GM18499 (cell line): ENCODE results near the gene TULP3.
A peak's percentile ranks its signal among the peaks of the same experiment; 100 is the strongest.
"Not testable (repeated sequence)": the region's sequence is repeated elsewhere in the genome, so short reads cannot be mapped to it uniquely, and the experiment has no call there.

ENCODE experiments used
- ATAC-seq: cut with Tn5 transposase; IDR thresholded peaks from one replicate; pipeline ENCODE4 v1.9.1; 2021; ENCODE audit warnings: moderate number of reproducible peaks; ENCODE audit not compliant: insufficient read depth, unreplicated experiment

TULP3 gene

GRCh38 chr12:2890388-2891239, at the start of gene TULP3:
TSS of gene TULP3 (plus strand) at chr12:2890891. CDS start at chr12:2890948, 57 bp downstream.
- peak; percentile 86 for ATAC-seq

GRCh38 chr12:2841056-2841650, 49.5 kb upstream of the TULP3 start:
- no peak for ATAC-seq

- no peak for ATAC-seq
These were observed 47.7 kb upstream of the TULP3 start for GRCh38 chr12:2842948-2843347.

- no peak for ATAC-seq
These were observed 45.9 kb upstream of the TULP3 start for GRCh38 chr12:2844786-2845185.

- no peak for ATAC-seq
These were observed 45.4 kb upstream of the TULP3 start for GRCh38 chr12:2845280-2845679.

- ATAC-seq = no peak
These were observed 38.8 kb upstream of the TULP3 start for GRCh38 chr12:2851931-2852330.

GRCh38 chr12:2853626-2854025, 37.1 kb upstream of the TULP3 start:
- ATAC-seq = no peak

GRCh38 chr12:2854669-2855453, 35.8 kb upstream of the TULP3 start:
- ATAC-seq = no peak

- no peak for ATAC-seq
These were observed 35.1 kb upstream of the TULP3 start for GRCh38 chr12:2855546-2855945.

GRCh38 chr12:2856051-2856450, 34.6 kb upstream of the TULP3 start:
- ATAC-seq = no peak

- ATAC-seq = no peak
These were observed 33.7 kb upstream of the TULP3 start, which contains the start of gene TEX52 for GRCh38 chr12:2857021-2857431. TSS of gene TEX52 (minus strand) at chr12:2857039. CDS start at chr12:2857026, 13 bp downstream.

GRCh38 chr12:2857576-2857975, 33.1 kb upstream of the TULP3 start:
- no peak for ATAC-seq

GRCh38 chr12:2858334-2858733, 32.4 kb upstream of the TULP3 start:
- ATAC-seq = no peak

- no peak for ATAC-seq
These were observed 31.7 kb upstream of the TULP3 start for GRCh38 chr12:2858944-2859421.

GRCh38 chr12:2860170-2860569, 30.5 kb upstream of the TULP3 start:
- ATAC-seq = no peak

- ATAC-seq = no peak
These were observed 27.8 kb upstream of the TULP3 start for GRCh38 chr12:2862876-2863275.

- not testable (repeated sequence) for ATAC-seq
These were observed 27.3 kb upstream of the TULP3 start for GRCh38 chr12:2863402-2863801.

- ATAC-seq = no peak
These were observed 26.5 kb upstream of the TULP3 start for GRCh38 chr12:2864198-2864597.

GRCh38 chr12:2868986-2869632, 21.6 kb upstream of the TULP3 start:
- not testable (repeated sequence) for ATAC-seq

- ATAC-seq = no peak
These were observed 14.2 kb upstream of the TULP3 start for GRCh38 chr12:2876431-2877046.
